Fibroblast of skin of back (primary cell): Measurements from ENCODE around the gene USP40.

Experiments
- DNase-seq: peaks from one replicate; pipeline ENCODE4 v3.0.0-alpha.2; 2013

The USP40 gene

DNA sequence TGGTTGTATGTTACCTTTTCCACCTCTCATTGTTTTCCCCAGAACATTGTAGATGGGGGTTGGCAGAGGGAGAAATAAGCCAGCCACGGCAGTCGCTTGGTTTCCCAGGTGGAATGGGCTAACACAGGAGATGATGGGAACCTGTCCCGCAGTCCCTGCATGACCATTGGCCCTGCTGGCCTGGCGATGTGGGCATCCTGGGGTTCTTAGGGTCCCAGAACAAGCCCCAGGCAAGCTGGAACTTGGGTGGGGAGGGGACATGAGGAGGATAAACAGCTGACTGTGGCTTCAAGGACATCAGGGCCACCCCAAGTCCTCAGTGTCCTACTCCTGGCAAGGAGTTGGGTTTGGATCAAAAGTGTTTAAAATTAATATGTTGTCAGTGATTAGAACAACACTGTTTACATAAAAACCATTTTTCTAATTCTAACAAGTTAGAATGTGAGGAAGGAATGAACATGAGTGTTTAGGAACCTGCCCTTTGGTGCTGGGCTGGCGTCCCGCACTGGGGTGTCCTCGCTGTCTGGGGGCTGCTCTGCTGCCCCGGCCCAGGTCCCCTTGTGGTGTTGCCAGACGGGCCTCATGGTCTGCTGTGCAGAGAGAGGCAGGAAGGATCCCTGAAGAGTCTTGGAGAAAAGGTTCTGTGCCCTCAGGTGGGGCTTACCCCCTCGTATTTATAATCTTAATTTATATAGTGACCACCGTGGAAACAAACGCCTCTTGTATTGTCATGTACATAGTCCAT, 95.1 kb downstream of the USP40 start:
- DNase-seq = no peak

DNA sequence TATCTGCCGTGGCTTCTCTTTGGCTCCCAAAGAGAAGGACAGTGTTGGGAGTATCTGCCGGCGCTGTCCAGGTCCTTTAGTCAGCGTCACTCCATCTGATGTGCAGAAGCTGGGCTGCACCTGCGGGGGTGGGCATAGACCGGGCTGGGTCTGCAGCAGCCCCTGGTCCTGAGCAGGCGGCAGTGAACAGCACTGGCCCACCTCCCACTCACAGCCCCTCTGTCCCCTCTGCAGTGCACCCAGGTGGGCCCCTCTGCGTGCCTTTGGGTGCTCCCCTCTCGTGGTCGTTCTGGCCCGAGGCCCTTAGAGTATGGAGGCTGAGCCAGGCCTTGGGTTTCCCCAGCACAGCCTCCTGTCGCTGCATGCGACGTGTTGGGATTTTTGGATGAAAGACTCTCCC, 95.7 kb downstream of the USP40 start:
- no peak for DNase-seq

DNA sequence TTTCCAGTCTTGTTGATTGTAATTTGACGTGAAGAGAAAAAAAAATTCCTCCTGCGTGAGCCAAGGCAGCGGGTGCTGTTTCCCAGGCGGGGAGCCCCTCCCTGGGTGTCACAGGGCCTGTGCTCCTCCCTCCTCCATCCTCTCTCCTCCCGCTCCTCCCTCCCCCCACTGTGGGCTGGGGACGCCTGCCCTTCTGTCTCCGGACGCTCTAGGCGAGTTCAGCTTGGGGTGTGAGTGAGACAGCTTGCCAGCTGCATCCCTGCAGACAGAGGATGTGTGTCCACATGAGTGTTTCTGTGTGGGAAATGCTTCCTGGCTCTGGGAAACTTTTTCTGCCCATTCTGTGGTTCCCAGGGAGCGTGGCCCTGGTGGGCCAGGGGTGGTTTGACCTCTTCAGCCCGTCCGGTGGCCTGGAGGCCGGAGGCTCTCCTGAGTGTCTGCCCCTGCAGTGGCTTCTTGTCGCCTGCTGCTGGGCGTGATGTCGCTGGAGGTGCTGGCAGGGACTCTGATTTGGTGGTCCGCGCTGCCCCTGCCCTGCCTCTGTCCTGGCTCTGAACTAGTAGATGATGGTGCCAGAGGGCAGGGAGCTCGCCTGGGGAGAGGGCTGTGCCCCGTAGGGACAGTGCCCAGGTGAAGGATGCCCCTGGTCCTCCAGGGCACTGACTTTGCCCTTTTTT, 96.4 kb downstream of the USP40 start:
- DNase-seq = no peak

DNA sequence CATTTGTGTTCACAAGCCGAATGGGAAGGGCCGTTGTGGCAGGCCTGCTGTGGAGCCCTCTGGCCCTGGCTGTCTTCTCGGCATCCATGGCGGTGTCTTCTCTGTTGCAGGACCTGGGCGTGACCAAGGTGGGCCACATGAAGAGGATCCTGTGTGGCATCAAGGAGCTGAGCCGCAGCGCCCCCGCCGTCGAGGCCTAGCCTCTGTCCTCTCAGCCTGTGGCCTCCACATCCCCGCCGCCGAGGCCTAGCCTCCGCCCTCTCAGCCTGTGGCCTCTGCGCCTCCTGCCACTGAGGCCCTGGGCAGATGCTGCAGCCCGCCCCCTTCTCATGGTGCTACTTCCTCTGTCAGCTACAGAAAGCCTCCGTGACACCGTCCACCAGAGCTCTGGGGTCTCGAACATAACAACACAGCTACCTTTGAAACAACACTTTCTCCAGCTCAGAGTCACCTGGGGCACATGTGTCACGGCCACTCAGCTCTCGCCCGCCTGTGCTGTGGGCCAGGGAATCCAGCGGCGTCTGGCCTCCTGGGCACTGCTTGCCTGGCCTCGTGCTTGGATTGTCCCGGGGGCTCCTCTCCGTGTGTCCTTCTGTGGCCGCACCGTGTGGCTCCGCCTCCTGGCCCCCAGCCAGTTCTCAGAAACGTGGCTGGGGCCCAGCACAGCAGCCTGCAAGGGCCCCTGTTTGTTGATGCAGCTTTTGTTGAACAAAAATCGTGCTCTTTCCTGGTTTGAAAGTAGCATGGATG, 97.1 kb downstream of the USP40 start:
- DNase-seq = no peak

DNA sequence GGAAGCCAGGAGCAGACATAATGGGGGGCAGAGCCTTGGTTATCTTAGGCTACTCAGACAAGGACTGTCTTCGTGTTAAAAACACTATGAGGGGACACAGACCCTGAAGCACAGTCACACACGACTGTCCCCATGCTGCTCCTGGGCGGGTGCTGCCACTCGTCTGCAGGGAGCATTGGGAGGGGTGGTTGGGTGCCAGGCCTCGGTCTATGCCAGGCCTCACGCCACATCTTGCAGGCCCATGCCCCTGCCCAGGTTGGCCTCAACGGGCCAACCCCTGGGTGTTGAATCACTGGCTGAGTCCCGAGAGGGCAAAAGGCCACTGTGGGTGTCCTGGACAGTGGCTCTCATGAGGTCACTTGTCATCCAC, 97.9 kb downstream of the USP40 start:
- DNase-seq = no peak

DNA sequence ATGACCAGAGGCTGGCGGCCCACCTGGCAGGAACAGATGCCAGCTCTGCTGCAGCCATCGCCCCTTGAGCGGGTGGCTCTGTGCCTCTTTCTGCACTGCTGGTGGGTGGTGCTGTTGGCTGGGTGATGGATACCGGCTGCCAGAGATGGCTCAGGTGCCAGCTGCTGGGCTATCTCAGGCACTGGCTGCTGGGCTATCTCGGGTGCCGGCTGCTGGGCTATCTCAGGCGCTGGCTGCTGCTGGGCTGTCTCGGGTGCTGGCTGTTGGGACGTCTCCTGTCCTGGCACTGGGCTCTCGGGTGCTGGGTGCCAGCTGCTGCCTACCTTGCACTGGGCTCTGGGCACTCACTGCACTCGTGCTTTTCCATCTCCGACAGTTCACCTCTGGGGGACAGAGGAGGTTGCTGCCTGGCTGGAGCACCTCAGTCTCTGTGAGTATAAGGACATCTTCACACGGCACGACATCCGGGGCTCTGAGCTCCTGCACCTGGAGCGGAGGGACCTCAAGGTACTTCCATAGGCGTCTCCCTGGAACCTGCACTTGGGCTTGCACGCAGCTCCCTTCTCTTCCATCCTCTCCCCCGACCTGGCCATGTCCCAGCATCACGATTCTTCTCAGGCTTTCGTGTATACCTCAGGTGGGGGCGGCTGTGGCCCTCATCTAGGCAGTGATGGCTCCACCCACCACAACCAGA, 98.4 kb downstream of the USP40 start:
- no peak for DNase-seq

DNA sequence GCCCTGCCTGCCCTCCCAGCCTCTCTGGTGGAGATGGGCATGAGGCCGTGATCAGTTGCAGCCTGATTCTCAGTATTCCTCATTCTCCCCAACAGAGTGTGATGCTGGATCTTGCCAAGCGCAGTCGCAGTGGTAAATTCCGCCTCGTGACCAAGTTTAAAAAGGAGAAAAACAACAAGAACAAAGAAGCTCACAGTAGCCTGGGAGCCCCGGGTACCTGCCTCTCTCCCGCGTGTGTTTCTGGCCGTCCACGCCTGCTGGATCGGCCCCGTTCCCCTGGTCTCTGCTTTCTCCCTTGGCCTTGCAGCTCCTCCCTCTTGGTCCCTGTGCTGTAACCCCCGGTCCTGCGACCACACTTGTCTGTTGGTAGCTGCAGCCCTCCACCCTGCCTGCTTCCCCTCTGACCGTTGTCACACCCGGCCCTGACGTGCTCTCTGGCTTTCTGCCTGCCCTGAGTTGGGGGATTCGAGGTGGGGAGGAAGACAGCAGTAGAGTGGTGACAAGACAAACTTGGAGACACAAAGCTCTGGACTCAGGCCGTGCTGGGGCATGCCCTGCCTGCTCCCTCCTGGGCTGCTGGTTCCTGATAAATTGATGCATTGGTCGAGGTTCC, 99.5 kb downstream of the USP40 start:
- no peak for DNase-seq

DNA sequence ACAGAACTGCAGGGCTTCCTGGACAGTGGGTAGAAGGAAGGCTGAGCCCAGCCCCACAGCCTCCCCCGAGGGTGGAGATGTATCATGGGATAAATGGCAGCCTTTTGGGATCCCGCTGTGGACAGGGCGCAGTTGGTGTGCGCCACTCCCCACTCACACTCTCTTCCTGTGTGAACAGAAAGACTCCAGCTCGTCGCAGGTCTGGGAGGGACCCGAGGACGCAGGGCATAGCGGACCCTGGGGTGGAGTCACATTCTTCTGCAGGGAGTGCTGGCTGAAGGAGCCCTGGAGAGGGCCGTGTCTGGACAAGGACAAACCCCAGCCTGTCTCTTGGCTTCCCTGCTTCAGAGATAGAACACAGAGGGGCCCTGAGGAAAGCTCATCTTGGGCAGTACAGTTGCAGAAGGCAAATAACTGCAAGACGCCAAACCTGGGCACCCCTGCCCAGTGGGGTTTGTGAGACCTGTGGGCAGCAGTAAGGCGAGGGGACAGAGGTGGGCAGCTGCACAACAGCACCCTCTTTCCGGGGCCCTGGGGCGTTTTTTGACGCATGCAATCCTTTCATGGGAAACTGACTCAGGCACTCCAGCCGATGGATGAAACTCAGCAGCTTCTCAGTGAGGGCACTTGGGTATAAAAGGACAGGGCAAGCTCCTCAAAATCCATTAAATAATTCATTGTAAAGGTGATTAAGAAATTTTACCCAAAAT, 101.9 kb downstream of the USP40 start:
- DNase-seq = no peak

DNA sequence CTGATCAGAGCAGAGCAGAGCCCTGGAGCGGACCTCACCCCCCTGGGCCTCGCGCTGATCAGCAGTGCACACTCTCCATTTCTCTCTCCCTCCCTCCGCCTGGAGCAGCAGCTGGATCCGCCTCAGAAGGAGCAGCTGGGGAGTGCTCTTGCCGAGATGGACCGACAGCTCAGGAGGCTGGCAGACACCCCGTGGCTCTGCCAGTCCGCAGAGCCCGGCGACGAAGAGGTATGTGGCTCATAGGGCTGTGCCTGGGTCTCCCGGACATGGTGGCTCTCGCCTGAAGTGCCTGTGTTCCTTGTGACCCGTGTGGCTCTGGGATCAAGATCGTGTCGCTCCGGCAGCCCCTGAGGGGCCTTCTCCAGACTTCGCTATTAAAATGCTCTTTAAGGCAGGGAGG, 102.5 kb downstream of the USP40 start:
- no peak for DNase-seq

DNA sequence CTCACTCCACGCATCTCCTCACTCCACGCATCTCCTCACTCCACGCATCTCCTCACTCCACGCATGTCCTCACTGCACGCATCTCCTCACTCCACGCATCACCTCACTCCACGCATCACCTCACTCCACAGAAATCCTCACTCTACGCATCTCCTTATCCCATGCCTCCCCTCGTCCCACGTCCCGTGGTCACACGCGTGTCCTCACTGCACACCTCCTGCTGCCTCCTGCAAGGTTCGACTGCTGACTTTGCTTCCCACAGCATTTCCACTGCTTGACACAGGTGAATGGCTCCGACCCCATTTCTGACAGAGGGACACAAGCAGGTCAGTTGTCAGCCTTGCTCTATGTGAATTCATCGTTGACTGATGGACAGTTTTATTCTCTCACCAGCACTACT, 103.0 kb downstream of the USP40 start:
- no peak for DNase-seq

DNA sequence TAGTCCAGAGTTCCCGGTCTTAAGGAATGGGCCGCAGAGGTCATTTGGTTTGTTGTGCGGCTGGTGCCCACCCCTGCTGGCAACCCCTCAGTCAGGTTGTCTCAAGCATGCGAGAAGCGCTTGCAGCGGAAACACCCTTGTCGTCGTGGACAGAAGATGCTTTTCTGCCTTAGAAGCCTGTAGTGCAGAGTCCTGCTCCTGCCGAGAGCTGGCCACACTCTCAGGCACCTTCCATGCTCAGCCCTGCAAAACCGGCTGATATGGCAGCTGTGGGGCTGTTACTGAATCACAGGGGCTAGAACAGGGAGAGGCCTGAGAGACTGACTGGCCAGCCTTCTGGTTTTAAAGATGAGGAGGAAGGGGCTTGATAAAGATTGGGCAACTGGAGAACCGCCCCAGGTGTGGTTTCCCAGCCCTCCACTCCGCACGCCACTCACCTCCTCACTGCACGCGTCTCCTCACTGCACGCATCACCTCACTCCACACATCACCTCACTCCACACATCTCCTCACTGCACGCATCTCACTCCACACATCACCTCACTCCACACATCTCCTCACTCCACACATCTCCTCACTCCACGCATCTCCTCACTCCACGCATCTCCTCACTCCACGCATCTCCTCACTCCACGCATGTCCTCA, 103.6 kb downstream of the USP40 start:
- no peak for DNase-seq

DNA sequence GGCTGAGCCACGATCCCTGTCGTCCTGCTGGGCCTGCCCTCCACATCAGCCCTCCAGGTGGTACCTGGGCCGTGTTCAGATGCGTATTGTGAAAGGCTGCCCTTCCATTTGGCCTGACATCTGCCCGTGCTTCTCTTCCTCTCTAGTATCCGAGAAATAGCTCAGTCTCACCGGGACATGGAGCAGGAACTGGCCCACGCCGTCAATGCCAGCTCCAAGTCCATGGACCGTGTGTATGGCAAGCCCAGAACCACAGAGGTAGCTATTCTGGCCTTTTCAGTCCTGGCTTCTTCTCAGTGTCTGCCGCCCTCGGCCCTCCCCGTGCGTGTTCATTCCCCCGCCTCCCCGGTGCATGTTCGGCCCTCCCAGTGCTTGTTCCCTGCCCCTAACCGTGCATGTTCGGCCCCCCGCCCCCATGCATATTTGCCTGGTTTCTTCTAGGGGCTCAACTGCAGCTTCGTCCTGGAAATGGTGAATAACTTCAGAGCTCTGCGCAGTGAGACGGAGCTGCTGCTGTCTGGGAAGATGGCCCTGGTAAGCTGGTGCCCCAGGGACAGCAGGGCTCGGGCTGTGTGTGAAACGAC, 104.3 kb downstream of the USP40 start:
- DNase-seq = no peak

DNA sequence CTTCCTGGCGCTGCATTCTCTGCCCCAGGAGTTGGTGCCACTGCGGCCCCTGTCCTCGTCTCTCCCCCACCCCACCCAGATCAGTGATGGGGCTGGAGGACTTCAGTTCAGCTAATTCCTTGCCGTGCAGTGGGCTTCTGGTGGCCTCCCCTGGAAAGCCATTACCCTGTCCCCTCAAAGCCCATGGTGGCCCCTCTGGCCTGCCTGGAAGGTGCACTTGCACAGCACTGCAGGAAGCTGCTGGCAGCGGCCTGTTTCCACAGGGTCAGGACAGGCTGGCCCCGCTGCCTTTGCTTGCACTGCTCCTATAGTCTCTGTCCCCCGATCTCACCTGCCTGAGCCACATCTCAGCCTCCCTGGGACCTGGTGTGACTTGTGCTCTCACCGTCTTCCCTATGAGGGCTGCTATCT, 105.1 kb downstream of the USP40 start:
- no peak for DNase-seq

DNA sequence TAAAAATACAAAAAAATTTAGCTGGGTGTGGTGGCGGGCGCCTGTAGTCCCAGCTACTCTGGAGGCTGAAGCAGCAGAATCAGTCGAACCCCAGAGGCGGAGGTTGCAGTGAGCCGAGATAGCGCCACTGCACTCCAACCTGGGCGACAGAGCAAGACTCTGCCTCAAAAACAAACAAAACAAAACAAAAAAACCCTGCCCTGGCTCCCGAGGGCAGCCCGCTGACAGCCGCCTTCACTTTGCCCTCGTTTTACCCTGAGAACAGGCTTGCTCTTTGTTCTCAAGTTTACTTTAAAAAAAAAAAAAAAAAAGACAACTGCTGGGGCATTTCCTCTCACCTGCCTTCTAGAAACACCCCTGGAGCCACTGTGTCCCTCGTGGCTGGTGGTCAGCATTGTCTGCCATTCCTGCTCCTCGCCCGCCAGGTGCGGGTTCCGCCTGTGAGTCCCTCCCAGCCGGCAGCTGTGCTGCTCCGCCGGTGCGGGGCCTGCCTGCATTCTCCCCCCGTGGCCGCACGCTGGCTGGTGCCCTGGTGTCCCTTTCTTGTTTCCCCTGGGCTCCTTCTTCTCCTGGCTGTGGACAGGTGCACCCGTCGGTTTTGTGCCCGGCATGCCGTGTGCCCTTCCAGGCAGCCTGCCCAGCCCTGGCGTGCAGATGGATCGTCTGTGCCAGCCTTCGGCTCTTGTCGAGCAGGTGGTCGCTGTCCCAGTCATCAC, 105.7 kb downstream of the USP40 start:
- DNase-seq = no peak

DNA sequence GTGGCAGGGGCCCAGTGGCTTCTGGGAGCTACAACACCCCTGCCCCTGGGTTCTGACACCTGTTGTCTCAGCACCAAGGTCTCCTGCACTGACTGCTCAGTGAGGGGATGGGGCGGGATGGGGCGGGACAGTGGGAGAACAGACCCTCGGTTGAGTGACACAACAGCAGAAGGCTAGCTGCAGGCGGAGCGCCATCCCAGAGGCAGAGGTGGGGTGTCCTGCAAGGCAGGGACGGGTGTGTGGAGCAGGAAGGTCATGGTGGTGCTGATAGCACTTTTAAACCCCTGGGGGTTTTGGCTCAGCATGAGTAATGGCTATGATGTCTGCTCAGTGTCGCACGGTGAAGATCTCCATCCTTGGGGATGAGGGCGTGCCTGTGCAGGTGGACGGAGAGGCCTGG, 107.2 kb downstream of the USP40 start:
- no peak for DNase-seq

DNA sequence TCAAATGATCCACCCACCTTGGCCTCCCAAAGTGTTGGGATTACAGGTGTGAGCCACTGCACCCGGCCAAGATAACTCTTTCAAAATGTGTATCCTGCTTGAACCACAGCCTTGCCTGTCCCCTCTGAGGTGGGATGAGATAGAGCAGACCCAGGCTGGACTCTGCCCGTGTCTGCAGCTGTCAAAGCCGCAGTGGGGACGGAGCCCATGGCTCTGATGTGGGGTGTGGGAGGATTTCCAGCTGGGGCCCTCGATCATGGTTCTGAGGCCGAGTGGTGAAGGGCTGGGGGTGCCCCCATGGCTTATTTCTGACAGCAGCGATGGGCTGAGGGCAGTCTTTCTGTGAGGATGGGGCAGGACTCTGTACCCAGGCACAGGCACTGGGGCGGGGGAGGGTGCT, 107.8 kb downstream of the USP40 start:
- no peak for DNase-seq

DNA sequence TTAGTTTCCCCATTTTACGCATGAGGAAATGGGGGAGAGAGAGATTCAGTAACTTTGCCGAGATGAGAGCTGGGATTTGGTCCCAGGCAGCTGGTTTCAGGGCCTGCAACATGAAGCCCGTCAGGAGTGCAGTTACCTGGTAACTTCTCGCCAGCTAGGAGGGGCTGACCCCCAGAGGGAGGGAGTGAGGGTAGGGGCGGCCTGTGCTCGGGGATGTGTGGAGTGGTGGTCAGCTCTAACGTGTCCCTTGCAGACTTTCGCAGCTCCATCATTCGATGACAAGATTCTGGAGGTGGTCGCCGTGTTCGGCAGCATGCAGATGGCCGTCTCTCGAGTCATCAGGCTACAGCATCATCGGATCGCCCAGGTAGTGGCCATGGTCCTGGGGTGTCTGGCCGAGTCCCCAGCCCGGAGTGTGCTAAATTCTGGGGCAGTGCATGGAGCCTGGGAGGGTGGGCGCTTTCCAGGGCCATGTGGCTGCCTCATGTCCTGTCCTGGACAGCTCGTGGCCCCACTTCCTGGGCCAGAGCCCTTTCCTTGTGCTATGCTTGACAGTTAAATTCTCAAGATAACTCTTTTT, 108.5 kb downstream of the USP40 start:
- DNase-seq = no peak

DNA sequence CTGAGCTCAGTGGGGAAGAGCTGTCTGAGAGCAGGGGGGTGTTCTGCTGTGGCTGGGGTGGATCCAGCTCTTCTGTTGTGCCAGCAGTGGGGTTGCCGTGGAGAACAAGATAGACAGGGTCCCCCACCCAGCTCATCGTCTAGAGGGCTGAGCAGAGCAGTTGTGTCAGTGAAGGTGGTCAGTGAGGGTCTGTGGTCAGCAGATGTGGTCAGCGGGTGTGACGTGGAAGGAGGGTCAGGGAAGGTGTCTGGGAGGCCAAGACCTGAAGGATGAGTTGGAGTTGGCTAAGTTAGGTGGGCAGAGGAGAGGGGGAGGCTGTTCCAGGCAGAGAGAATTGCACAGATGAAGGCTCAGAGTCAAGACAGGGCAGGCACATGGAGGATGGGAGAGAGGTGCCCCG, 109.2 kb downstream of the USP40 start:
- DNase-seq = no peak

DNA sequence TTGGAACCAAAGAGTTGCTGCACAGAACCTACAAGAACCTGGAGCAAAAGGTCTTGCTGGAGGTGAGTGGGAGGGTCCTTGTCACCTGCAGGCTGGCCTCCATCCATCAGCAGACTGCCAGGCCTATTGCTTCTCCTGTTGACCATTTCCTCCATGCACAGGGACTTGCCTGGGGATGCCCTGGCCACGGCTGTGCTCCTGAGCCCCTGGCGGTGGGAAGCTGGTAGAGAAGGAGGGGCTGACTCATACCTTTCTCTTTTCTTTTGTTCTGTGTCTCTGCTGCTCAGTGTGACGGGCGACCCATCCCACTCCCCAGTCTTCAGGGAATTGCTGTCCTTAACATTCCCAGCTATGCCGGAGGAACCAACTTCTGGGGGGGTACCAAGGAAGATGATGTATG, 109.6 kb downstream of the USP40 start:
- DNase-seq = no peak

DNA sequence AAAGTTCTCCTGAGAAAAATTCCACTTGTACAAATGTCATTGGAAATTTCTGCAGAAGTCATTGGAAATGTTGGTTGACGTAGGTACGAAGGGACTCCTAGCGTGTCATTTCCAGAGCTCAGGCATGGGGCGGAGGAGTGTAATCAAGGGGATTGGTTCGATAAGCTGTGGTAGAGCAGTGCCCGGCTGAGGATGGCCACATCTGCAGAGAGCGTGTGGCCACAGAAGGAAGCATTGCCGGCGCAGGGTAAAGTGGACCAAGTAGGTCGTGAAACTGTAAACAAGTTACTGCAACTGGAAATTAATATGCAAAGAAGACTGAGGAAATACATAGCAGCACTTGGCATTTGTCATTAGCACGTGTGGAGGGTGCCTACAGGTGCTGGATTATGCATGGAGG, 110.5 kb downstream of the USP40 start:
- no peak for DNase-seq
